ENCODE results near the gene GSE1. TPM values are rescaled to one million over a fixed set of nuclear protein-coding genes. Genes with fewer than 3 reads are reported as not detected.

GSE1 gene
- polyA plus RNA-seq, 3 donors from 2014 or later: 0.15 to 9.4 (median 2.9) TPM

GRCh38 chr16:85633888-85634287 is 20.8 kb downstream of the GSE1 start:
- no peak overlapping the region for H3K4me3 Mint-ChIP-seq
- peaks cover 27 to 47% of the 10 kb centered on the region in 2 donors for H3K4me1 Mint-ChIP-seq
- peaks cover 3 to 8% (median 6%) of the 10 kb centered on the region in 3 donors for H3K36me3 Mint-ChIP-seq
- no peak overlapping the region for H3K27ac Mint-ChIP-seq
- H3K27me3 Mint-ChIP-seq (ENCODE audit: low read depth in 3 of 3): peaks cover 2 to 6% (median 4%) of the 10 kb centered on the region in 3 donors
- DNase-seq: no peak
- H3K9me3 Mint-ChIP-seq: peaks cover 0 to 5% (median 0%) of the 10 kb centered on the region in 6 donors

- H3K27me3 Mint-ChIP-seq (ENCODE audit: low read depth in 3 of 3): peaks cover 0 to 4% (median 2%) of the 10 kb centered on the region in 3 donors
- peaks cover 0 to under 1% (median 0%) of the 10 kb centered on the region in 6 donors for H3K9me3 Mint-ChIP-seq
- H3K4me1 Mint-ChIP-seq: peaks cover 16 to 39% of the 10 kb centered on the region in 2 donors
- no peak for DNase-seq
- peaks cover 0 to 2% (median under 1%) of the 10 kb centered on the region in 3 donors for H3K36me3 Mint-ChIP-seq
- H3K27ac Mint-ChIP-seq: peak overlapping the region in 1 of 6 donors; percentile 28
- H3K4me3 Mint-ChIP-seq: peak overlapping the region in 1 of 5 donors; percentile 18
Observed at GRCh38 chr16:85634747-85635544, 21.8 kb downstream of the GSE1 start.

- H3K4me3 Mint-ChIP-seq: no peak overlapping the region
- no peaks in the 10 kb centered on the region for H3K36me3 Mint-ChIP-seq
- no peaks in the 10 kb centered on the region for H3K9me3 Mint-ChIP-seq
- peaks cover 9 to 33% of the 10 kb centered on the region in 2 donors for H3K4me1 Mint-ChIP-seq
- H3K27ac Mint-ChIP-seq: peak overlapping the region in 1 of 6 donors; percentile 28
- DNase-seq: no peak
- H3K27me3 Mint-ChIP-seq (ENCODE audit: low read depth in 3 of 3): peaks cover 0 to 4% (median 2%) of the 10 kb centered on the region in 3 donors
Observed at GRCh38 chr16:85635545-85636140, 22.5 kb downstream of the GSE1 start.

GRCh38 chr16:85636234-85636812 is 23.2 kb downstream of the GSE1 start:
- no peak for DNase-seq
- no peak overlapping the region for H3K4me3 Mint-ChIP-seq
- H3K36me3 Mint-ChIP-seq: no peaks in the 10 kb centered on the region
- H3K4me1 Mint-ChIP-seq: peaks cover 9 to 31% of the 10 kb centered on the region in 2 donors
- H3K27me3 Mint-ChIP-seq (ENCODE audit: low read depth in 3 of 3): peaks cover 0 to 7% (median 2%) of the 10 kb centered on the region in 3 donors
- no peak overlapping the region for H3K27ac Mint-ChIP-seq
- H3K9me3 Mint-ChIP-seq: no peaks in the 10 kb centered on the region

- H3K36me3 Mint-ChIP-seq: no peaks in the 10 kb centered on the region
- H3K4me3 Mint-ChIP-seq: no peak overlapping the region
- no peak for DNase-seq
- H3K4me1 Mint-ChIP-seq: peaks cover 15 to 31% of the 10 kb centered on the region in 2 donors
- H3K27ac Mint-ChIP-seq: no peak overlapping the region
- no peaks in the 10 kb centered on the region for H3K9me3 Mint-ChIP-seq
- H3K27me3 Mint-ChIP-seq (ENCODE audit: low read depth in 3 of 3): peaks cover 0 to 7% (median 2%) of the 10 kb centered on the region in 3 donors
Observed at GRCh38 chr16:85637061-85637807, 24.1 kb downstream of the GSE1 start.

GRCh38 chr16:85637808-85638647 is 24.9 kb downstream of the GSE1 start:
- H3K4me3 Mint-ChIP-seq: no peak overlapping the region
- no peaks in the 10 kb centered on the region for H3K36me3 Mint-ChIP-seq
- peaks cover 2 to 9% (median 6%) of the 10 kb centered on the region in 3 donors for H3K27me3 Mint-ChIP-seq (ENCODE audit: low read depth in 3 of 3)
- peaks cover 18 to 36% of the 10 kb centered on the region in 2 donors for H3K4me1 Mint-ChIP-seq
- no peaks in the 10 kb centered on the region for H3K9me3 Mint-ChIP-seq
- no peak overlapping the region for H3K27ac Mint-ChIP-seq
- DNase-seq: no peak

GRCh38 chr16:85638695-85639409 is 25.7 kb downstream of the GSE1 start:
- Mint-ChIP-seq H3K36me3 (no peaks in the 10 kb centered on the region), H3K27me3 (ENCODE audit: low read depth in 3 of 3) (peaks cover 3 to 10% (median 8%) of the 10 kb centered on the region in 3 donors), H3K4me1 (peaks cover 21 to 39% of the 10 kb centered on the region in 2 donors), H3K27ac (peak overlapping the region in 1 of 6 donors; percentile 58), H3K9me3 (no peaks in the 10 kb centered on the region), H3K4me3 (no peak overlapping the region)
- DNase-seq: no peak

GRCh38 chr16:85639529-85640253 is 26.6 kb downstream of the GSE1 start:
- Mint-ChIP-seq H3K4me1 (peaks cover 29 to 47% of the 10 kb centered on the region in 2 donors), H3K4me3 (no peak overlapping the region), H3K27me3 (ENCODE audit: low read depth in 3 of 3) (peaks cover 3 to 13% (median 8%) of the 10 kb centered on the region in 3 donors), H3K27ac (peak overlapping the region in 1 of 6 donors; percentile 58), H3K36me3 (peaks cover 0 to 3% (median 0%) of the 10 kb centered on the region in 3 donors), H3K9me3 (no peaks in the 10 kb centered on the region)
- DNase-seq: no peak

GRCh38 chr16:85640254-85640558 is 27.1 kb downstream of the GSE1 start:
- Mint-ChIP-seq H3K36me3 (peaks cover 0 to 3% (median 0%) of the 10 kb centered on the region in 3 donors), H3K9me3 (no peaks in the 10 kb centered on the region), H3K4me1 (peaks cover 34 to 47% of the 10 kb centered on the region in 2 donors), H3K4me3 (no peak overlapping the region), H3K27ac (peak overlapping the region in 1 of 6 donors; percentile 48), H3K27me3 (ENCODE audit: low read depth in 3 of 3) (peaks cover 3 to 11% (median 6%) of the 10 kb centered on the region in 3 donors)
- no peak for DNase-seq

- no peaks in the 10 kb centered on the region for H3K9me3 Mint-ChIP-seq
- H3K27me3 Mint-ChIP-seq (ENCODE audit: low read depth in 3 of 3): peaks cover 3 to 11% (median 6%) of the 10 kb centered on the region in 3 donors
- H3K36me3 Mint-ChIP-seq: peaks cover 0 to 3% (median 0%) of the 10 kb centered on the region in 3 donors
- H3K27ac Mint-ChIP-seq: peak overlapping the region in 1 of 6 donors; percentile 48
- no peak overlapping the region for H3K4me3 Mint-ChIP-seq
- no peak for DNase-seq
- H3K4me1 Mint-ChIP-seq: peaks cover 38 to 46% of the 10 kb centered on the region in 2 donors
Observed at GRCh38 chr16:85640585-85640984, 27.5 kb downstream of the GSE1 start.

- Mint-ChIP-seq H3K9me3 (no peaks in the 10 kb centered on the region), H3K27ac (no peak overlapping the region), H3K36me3 (peaks cover 0 to 3% (median 0%) of the 10 kb centered on the region in 3 donors)
Observed at GRCh38 chr16:85641305-85641704, 28.2 kb downstream of the GSE1 start.

GRCh38 chr16:85641776-85642176 is 28.7 kb downstream of the GSE1 start:
- peak overlapping the region in 3 of 6 donors; percentile 13 to 58 (median 17) for H3K27ac Mint-ChIP-seq
- H3K4me1 Mint-ChIP-seq: peaks cover 46 to 52% of the 10 kb centered on the region in 2 donors
- H3K36me3 Mint-ChIP-seq: peaks cover 0 to 3% (median 0%) of the 10 kb centered on the region in 3 donors
- DNase-seq: no peak
- no peaks in the 10 kb centered on the region for H3K9me3 Mint-ChIP-seq
- peak overlapping the region in 3 of 5 donors; percentile 2 to 30 (median 21) for H3K4me3 Mint-ChIP-seq
- peaks cover 3 to 11% (median 6%) of the 10 kb centered on the region in 3 donors for H3K27me3 Mint-ChIP-seq (ENCODE audit: low read depth in 3 of 3)

More at GRCh38 chr16:85641305-85641704, 28.2 kb downstream of the GSE1 start:
- no peak overlapping the region for H3K4me3 Mint-ChIP-seq
- DNase-seq: no peak
- H3K4me1 Mint-ChIP-seq: peaks cover 45 to 52% of the 10 kb centered on the region in 2 donors
- H3K27me3 Mint-ChIP-seq (ENCODE audit: low read depth in 3 of 3): peaks cover 3 to 11% (median 6%) of the 10 kb centered on the region in 3 donors
